Mesothelial cell of epicardium (in vitro differentiated cells): Measurements from ENCODE around the gene C1orf198. TPM values are rescaled to one million over a fixed set of nuclear protein-coding genes. Genes with fewer than 3 reads are reported as not detected.
A peak's percentile ranks its signal among the peaks of the same experiment; 100 is the strongest.
"Not testable (repeated sequence)": the region's sequence is repeated elsewhere in the genome, so short reads cannot be mapped to it uniquely, and the experiment has no call there.

Source experiments
- DNase-seq, 2 experiments: peaks; one replicate each; pipeline ENCODE4 v3.0.0; 2021; ENCODE audit warnings: low spot score in 2 of 2; ENCODE audit not compliant: unreplicated experiment in 2 of 2
- H3K27ac Mint-ChIP-seq: 2 replicates; pipeline ENCODE4 v1.8.0; 2021; ENCODE audit warnings: mixed read lengths
- H3K27me3 Mint-ChIP-seq: 2 replicates; pipeline ENCODE4 v1.8.0; 2021; ENCODE audit warnings: low read depth, mixed read lengths
- H3K36me3 Mint-ChIP-seq: 2 replicates; pipeline ENCODE4 v1.8.0; 2021; ENCODE audit warnings: mixed read lengths
- H3K4me1 Mint-ChIP-seq: 2 replicates; pipeline ENCODE4 v1.8.0; 2021; ENCODE audit warnings: mixed read lengths
- H3K4me3 Mint-ChIP-seq: 2 replicates; pipeline ENCODE4 v1.8.0; 2021; ENCODE audit warnings: mild to moderate bottlenecking, moderate library complexity, mixed read lengths
- H3K9me3 Mint-ChIP-seq: 2 replicates; pipeline ENCODE4 v1.8.0; 2021; ENCODE audit warnings: mixed read lengths
- total RNA-seq: library from RNA; stranded (reverse); gene quantifications from 3 replicates; pipeline ENCODE4 v1.2.1, GENCODE V29; 2021
- TF ChIP-seq, protein P1 (sequence below): fragments of 200-600 bp; sonication (generic); IDR thresholded peaks from one replicate; pipeline ENCODE4 v1.5.0; 2021; ENCODE audit warnings: antibody characterized with exemption; ENCODE audit not compliant: unreplicated experiment

Gene C1orf198
- total RNA-seq, 1 donor from 2014 or later: 143 TPM

DNA sequence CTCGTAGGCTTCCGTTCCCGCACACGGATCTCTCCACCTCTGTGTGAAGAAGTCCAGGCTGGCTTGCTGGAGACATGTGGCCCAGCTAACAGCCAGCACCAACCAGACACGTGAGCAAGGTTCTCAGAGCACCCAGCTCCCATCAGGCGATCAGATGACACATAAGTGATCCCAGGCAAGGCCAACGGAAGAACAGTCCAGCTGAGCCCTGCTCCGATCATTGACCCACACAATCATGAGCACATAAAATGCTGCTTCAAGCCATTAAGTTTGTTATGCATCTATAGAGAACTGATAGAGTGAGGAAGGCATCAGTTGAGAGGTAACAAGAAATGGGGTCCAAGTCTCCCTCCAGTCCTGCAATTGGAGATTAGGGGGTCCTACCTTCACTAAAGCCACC is 15.4 kb downstream of the C1orf198 start:
- no peak for DNase-seq
- H3K4me3 Mint-ChIP-seq: no peak overlapping the region
- peaks cover 42% of the 10 kb centered on the region for H3K36me3 Mint-ChIP-seq
- H3K9me3 Mint-ChIP-seq: peaks cover 4% of the 10 kb centered on the region
- H3K27ac Mint-ChIP-seq: peak overlapping the region; percentile 53
- TF ChIP-seq, protein P1, sequence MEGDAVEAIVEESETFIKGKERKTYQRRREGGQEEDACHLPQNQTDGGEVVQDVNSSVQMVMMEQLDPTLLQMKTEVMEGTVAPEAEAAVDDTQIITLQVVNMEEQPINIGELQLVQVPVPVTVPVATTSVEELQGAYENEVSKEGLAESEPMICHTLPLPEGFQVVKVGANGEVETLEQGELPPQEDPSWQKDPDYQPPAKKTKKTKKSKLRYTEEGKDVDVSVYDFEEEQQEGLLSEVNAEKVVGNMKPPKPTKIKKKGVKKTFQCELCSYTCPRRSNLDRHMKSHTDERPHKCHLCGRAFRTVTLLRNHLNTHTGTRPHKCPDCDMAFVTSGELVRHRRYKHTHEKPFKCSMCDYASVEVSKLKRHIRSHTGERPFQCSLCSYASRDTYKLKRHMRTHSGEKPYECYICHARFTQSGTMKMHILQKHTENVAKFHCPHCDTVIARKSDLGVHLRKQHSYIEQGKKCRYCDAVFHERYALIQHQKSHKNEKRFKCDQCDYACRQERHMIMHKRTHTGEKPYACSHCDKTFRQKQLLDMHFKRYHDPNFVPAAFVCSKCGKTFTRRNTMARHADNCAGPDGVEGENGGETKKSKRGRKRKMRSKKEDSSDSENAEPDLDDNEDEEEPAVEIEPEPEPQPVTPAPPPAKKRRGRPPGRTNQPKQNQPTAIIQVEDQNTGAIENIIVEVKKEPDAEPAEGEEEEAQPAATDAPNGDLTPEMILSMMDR: no peak
- peaks cover 73% of the 10 kb centered on the region for H3K4me1 Mint-ChIP-seq
- no peaks in the 10 kb centered on the region for H3K27me3 Mint-ChIP-seq

DNA sequence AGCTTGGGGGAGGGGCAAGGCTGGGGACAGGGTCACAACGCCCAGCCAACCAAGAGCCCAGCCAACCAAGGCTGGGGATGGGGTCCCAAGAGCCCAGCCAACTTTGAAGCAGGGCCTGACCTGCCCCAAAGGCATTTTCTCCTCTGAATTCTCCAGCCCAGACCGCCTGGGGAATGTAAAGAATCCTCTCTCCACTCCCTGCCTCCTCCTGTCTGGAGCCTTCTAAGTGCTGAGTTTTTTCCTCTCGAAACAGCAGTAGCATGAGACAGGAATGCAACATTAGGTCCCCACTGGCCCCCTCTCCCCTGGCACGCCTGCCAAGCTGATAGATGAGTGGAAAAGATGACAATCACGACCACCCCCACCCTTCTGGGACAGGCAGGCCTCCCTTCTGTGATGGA is 17.0 kb downstream of the C1orf198 start:
- DNase-seq: peak in 1 of 2 experiments; percentile 63
- H3K27ac Mint-ChIP-seq: peak overlapping the region; percentile 96
- H3K4me3 Mint-ChIP-seq: no peak overlapping the region

DNA sequence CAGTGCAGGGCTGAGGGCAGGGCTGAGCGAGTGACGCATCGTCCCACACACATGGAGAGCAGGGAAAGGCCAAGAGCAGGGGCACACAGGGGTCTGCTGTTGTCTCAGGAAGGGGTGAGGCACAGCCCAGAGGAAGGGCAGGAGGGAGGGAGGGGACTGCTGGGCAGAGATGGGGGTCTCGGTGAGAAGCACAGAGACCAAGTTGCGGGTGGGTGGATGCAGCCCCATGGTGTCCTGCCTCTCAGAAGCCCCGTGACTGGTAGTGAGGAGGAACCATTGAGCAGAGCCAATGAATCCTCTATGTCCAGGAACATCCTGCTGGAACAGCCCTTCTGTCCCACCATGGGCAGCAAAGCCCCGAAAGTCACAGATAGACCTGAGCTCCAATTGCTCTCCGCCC is 17.8 kb downstream of the C1orf198 start:
- no peaks in the 10 kb centered on the region for H3K27me3 Mint-ChIP-seq
- H3K4me3 Mint-ChIP-seq: no peak overlapping the region
- TF ChIP-seq, protein P1: no peak
- no peak for DNase-seq
- H3K27ac Mint-ChIP-seq: peak overlapping the region; percentile 96
- peaks cover 4% of the 10 kb centered on the region for H3K9me3 Mint-ChIP-seq
- peaks cover 57% of the 10 kb centered on the region for H3K4me1 Mint-ChIP-seq
- H3K36me3 Mint-ChIP-seq: peaks cover 38% of the 10 kb centered on the region

More for the DNA sequence above, 17.0 kb downstream of the C1orf198 start:
- H3K9me3 Mint-ChIP-seq: peaks cover 4% of the 10 kb centered on the region
- peaks cover 65% of the 10 kb centered on the region for H3K4me1 Mint-ChIP-seq
- H3K36me3 Mint-ChIP-seq: peaks cover 39% of the 10 kb centered on the region
- no peaks in the 10 kb centered on the region for H3K27me3 Mint-ChIP-seq
- TF ChIP-seq, protein P1: no peak

DNA sequence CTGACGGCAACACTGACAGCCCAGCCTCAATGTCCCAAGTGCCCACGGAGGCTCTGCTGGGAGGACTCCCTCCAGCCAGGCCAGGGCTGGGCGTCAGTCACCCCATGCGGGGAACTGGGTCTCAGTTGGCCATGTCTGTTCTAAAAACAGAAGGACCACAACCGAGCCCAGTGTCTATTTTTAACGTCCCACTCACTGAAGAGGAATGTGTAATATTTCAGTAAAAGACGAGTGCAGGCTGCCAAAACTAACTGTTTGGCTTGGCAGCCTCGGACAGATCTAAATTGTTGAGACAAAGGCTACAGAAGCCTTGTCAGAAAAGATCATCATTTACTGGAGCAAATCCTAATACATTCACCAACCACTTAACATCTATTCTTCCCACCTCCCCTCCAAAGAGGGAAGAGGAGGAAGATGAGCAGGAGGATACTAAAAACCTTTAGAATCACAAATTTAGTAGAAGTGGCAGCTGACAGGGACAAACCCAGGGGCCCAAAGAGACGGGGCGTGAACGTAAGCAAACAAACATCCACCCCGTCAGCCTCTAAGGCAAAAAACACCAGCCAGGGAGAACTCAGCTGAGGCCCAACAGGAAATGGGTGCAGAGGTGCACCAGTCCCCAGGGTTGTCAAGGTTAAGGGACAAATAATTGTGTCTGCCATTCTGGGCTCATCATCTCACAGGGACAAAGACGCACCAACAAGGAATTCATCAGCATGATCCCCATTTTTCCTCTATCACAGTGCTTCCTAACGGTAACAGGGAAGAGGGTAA is 18.7 kb downstream of the C1orf198 start:
- H3K4me3 Mint-ChIP-seq: peak overlapping the region; percentile 20
- peaks cover 55% of the 10 kb centered on the region for H3K4me1 Mint-ChIP-seq
- H3K27ac Mint-ChIP-seq: peak overlapping the region; percentile 96
- DNase-seq: no peak
- no peaks in the 10 kb centered on the region for H3K27me3 Mint-ChIP-seq
- TF ChIP-seq, protein P1: no peak
- peaks cover 4% of the 10 kb centered on the region for H3K9me3 Mint-ChIP-seq
- H3K36me3 Mint-ChIP-seq: peaks cover 32% of the 10 kb centered on the region

DNA sequence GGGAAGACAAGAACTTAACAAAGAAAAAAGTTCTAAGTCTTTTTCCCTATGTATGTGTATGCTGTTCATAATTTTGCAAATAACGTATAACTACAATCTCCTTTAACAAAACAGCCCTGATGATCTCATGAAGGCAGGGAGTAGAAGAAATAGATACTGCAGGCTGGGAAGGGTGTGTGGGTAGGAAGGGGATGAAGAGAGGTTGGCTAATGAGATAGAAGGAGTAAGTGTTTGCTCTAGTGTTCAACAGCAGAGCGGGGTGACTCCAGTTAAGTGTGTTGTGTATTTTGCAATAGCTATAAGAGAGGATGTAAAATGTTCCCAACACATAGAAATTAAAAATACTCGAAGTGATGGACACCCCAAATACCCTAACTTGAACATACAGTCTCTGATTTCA is 20.1 kb downstream of the C1orf198 start:
- H3K9me3 Mint-ChIP-seq: peaks cover 4% of the 10 kb centered on the region
- peaks cover 52% of the 10 kb centered on the region for H3K4me1 Mint-ChIP-seq
- H3K4me3 Mint-ChIP-seq: no peak overlapping the region
- peaks cover 32% of the 10 kb centered on the region for H3K36me3 Mint-ChIP-seq
- DNase-seq: no peak
- H3K27ac Mint-ChIP-seq: peak overlapping the region; percentile 96
- H3K27me3 Mint-ChIP-seq: no peaks in the 10 kb centered on the region
- TF ChIP-seq, protein P1: no peak

DNA sequence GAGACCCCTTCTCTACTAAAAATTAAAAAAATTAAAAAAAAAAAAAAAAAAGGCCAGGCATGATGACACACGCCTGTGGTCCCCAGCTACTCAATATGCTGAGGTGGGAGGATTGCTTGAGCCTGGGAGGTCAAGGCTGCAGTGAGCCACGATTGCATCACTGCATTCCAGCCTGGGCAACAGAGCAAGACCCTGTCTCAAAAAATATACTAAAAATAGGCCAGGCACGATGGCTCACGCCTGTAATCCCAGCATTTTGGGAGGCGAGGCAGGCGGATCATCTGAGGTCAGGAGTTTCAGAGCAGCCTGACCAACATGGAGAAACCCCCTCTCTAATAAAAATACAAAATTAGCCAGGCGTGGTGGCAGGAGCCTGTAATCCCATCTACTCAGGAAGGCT is 23.1 kb downstream of the C1orf198 start:
- peaks cover 39% of the 10 kb centered on the region for H3K4me1 Mint-ChIP-seq
- peaks cover 46% of the 10 kb centered on the region for H3K36me3 Mint-ChIP-seq
- not testable (repeated sequence) for H3K27me3 Mint-ChIP-seq, DNase-seq, H3K27ac Mint-ChIP-seq, H3K9me3 Mint-ChIP-seq, H3K4me3 Mint-ChIP-seq
